ENCODE measurements around the gene EIF4E2.
"Not testable (repeated sequence)": the region's sequence is repeated elsewhere in the genome, so short reads cannot be mapped to it uniquely, and the experiment has no call there.

- not testable (repeated sequence) for TF ChIP-seq MXI1 (IDR thresholded peaks at IDR 0.05; ENCODE audit: borderline replicate concordance, low read depth, low read length); POLR2A (IDR thresholded peaks at IDR 0.05; ENCODE audit: low read depth, low read length); CTCF (conservative IDR thresholded peaks at IDR 0.05; ENCODE audit: low read depth, low read length); RAD21 (IDR thresholded peaks at IDR 0.05; ENCODE audit: low read length); USF2 (IDR thresholded peaks at IDR 0.05; ENCODE audit: low read depth, low read length); ELK1 (IDR thresholded peaks at IDR 0.05; ENCODE audit: borderline replicate concordance, low read depth, low read length); RCOR1 (IDR thresholded peaks at IDR 0.05; ENCODE audit: insufficient replicate concordance, low read length); MAZ (IDR thresholded peaks at IDR 0.05; ENCODE audit: borderline replicate concordance, low read depth, low read length); SMC3 (IDR thresholded peaks at IDR 0.05; ENCODE audit: low read depth, low read length); MAFK (IDR thresholded peaks at IDR 0.05; ENCODE audit: low read depth, low read length)
These were observed 20.0 kb downstream of the EIF4E2 start for GRCh38 chr2:232570481-232570880.

Data from IMR-90 (cell line).